Mononuclear cell (primary cell): Measurements from ENCODE around the gene IL1R2. TPM values are rescaled to one million over a fixed set of nuclear protein-coding genes. Genes with fewer than 3 reads are reported as not detected.

Experiments
- H3K27me3 ChIP-seq: 2 replicates; pipeline ENCODE4 v1.6.0; 2011; ENCODE audit warnings: low read length, control low read depth; ENCODE audit not compliant: insufficient read depth
- H3K4me1 ChIP-seq: 2 replicates; pipeline ENCODE4 v1.5.1; 2011; ENCODE audit warnings: mild to moderate bottlenecking, low read length, control low read depth; ENCODE audit not compliant: insufficient read depth
- H3K4me3 ChIP-seq: 2 replicates; pipeline ENCODE4 v1.5.1; 2011; ENCODE audit warnings: mild to moderate bottlenecking, low read length, moderate library complexity
- H3K9me3 ChIP-seq: 2 replicates; pipeline ENCODE4 v1.5.1; 2011; ENCODE audit warnings: low read depth, mild to moderate bottlenecking, control low read depth, low read length
- total RNA-seq: library from RNA; depleted of rRNA; stranded (reverse); fragments of >200 nt; gene quantifications from one replicate; pipeline ENCODE4 v1.2.3, GENCODE V29; 2012

The IL1R2 gene
- total RNA-seq, 1 donor: 1.4 TPM

GRCh38 chr2:101985101-101985792 lies 6.5 kb upstream of the IL1R2 start:
- Histone ChIP-seq H3K9me3 (no peaks in the 10 kb centered on the region), H3K27me3 (no peaks in the 10 kb centered on the region), H3K4me1 (peaks cover 25% of the 10 kb centered on the region), H3K4me3 (no peak overlapping the region)

DNA sequence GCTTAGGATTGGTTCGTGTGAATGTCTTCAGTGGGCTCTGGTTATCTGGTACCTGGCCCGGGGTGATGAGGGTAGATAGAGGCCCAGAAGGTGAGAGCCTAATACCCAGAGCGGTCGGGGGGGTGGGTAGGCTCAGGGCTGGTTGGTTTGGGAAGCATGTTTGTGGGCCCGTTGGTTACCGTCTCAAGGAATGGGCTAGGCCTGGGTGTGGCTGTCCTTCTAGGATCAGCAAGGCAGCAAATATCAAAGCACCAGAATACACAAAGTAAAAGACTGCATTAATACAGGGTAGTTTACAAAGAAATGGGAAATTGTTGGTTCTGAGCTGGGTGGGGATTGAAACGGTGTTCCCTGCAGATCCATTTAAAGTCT lies 6.0 kb upstream of the IL1R2 start:
- Histone ChIP-seq H3K27me3 (no peaks in the 10 kb centered on the region), H3K9me3 (no peaks in the 10 kb centered on the region), H3K4me1 (peaks cover 30% of the 10 kb centered on the region), H3K4me3 (no peak overlapping the region)

GRCh38 chr2:101986376-101986775 lies 5.4 kb upstream of the IL1R2 start:
- H3K4me1 ChIP-seq: peaks cover 36% of the 10 kb centered on the region
- H3K9me3 ChIP-seq: no peaks in the 10 kb centered on the region
- no peaks in the 10 kb centered on the region for H3K27me3 ChIP-seq
- H3K4me3 ChIP-seq: no peak overlapping the region

GRCh38 chr2:101986804-101987740 lies 4.7 kb upstream of the IL1R2 start:
- H3K27me3 ChIP-seq: no peaks in the 10 kb centered on the region
- no peak overlapping the region for H3K4me3 ChIP-seq
- no peaks in the 10 kb centered on the region for H3K9me3 ChIP-seq
- peaks cover 43% of the 10 kb centered on the region for H3K4me1 ChIP-seq

- Histone ChIP-seq H3K4me1 (peaks cover 45% of the 10 kb centered on the region), H3K9me3 (no peaks in the 10 kb centered on the region), H3K4me3 (no peak overlapping the region), H3K27me3 (no peaks in the 10 kb centered on the region)
Observed at GRCh38 chr2:101987832-101988231, 3.9 kb upstream of the IL1R2 start.

GRCh38 chr2:101988541-101988940 lies 3.2 kb upstream of the IL1R2 start:
- Histone ChIP-seq H3K27me3 (no peaks in the 10 kb centered on the region), H3K9me3 (no peaks in the 10 kb centered on the region), H3K4me1 (peaks cover 45% of the 10 kb centered on the region), H3K4me3 (no peak overlapping the region)

DNA sequence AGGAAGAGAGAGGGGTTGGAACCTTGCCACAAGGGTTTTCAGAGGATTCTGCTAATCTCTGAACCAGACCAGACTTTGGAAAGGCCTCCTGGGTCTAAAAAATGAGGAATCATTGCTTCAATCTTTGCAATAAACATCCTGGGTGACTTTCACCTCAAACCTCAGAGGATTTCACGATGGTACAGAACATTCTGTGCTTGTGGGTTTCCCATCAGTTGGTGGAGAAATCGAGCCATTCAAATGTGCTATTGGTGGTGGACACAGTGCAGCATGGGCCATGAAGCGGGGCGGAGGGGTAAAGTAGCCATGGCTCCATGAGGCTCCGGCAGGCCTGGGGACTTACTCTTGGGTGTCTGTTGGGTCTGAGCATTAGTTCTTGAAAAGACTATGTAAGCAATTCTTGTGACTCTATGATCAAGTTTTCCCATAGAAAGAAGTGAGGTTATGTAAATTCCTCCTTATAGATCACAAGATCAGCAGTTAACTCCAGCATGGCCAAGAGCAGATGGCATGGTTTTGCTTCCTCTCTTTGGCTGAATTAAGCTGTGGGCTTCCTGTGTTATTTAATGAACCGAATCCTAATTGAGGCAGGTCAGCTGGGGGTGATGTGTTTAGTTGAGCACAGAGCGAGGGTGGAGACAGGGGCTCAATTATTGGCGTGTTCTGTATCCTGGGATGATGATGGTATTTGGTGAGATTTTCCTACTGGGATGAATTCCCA lies 1.9 kb upstream of the IL1R2 start:
- H3K27me3 ChIP-seq: no peaks in the 10 kb centered on the region
- no peaks in the 10 kb centered on the region for H3K9me3 ChIP-seq
- peaks cover 45% of the 10 kb centered on the region for H3K4me1 ChIP-seq
- H3K4me3 ChIP-seq: no peak overlapping the region

DNA sequence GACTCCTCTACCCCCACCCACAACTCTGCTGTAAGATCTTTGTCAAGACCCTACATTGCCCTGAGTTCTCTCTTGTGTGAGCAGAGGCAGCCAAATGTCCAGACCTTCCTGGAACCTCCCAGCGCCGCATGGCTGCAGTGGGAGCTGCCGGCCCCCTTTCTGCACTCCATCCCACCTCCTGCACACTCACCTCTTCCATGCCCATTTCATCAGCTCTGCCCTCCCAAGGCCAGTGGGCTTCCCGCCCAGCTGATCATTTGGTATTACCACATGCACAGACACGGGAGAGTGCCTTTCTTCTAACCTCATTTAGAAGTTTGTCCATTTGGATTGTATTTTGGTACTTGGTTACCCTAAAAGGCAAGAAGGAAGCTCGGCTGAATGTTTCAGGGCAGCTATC lies 2.0 kb downstream of the IL1R2 start:
- Histone ChIP-seq H3K4me1 (peaks cover 32% of the 10 kb centered on the region), H3K9me3 (no peaks in the 10 kb centered on the region), H3K27me3 (no peaks in the 10 kb centered on the region), H3K4me3 (peak overlapping the region; percentile 25)

- H3K9me3 ChIP-seq: no peaks in the 10 kb centered on the region
- peaks cover 29% of the 10 kb centered on the region for H3K4me1 ChIP-seq
- H3K4me3 ChIP-seq: no peak overlapping the region
- H3K27me3 ChIP-seq: no peaks in the 10 kb centered on the region
Observed at GRCh38 chr2:101995019-101995418, 3.3 kb downstream of the IL1R2 start.

DNA sequence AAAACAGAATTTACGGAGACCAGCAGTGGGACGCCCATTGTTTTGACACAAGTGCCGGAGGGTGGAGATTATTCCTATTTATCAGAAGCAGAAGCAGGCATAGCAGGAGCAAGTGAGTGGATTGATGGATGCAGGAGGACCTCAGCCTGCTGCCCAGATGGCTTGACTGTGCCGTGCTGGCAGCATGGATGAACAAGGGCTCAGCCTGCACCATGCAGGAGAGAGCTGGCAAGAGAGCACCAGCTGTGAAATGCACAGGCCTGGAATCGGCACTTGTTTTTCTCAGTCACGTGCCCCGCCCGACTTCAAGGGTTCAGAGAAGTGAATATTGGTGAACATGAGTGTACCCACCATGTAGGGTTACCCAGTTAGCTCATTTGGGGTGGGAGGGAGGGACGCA lies 4.0 kb downstream of the IL1R2 start:
- H3K27me3 ChIP-seq: no peaks in the 10 kb centered on the region
- H3K9me3 ChIP-seq: no peaks in the 10 kb centered on the region
- no peak overlapping the region for H3K4me3 ChIP-seq
- H3K4me1 ChIP-seq: peaks cover 22% of the 10 kb centered on the region

GRCh38 chr2:101998556-101998895 lies 6.8 kb downstream of the IL1R2 start:
- H3K27me3 ChIP-seq: no peaks in the 10 kb centered on the region
- no peak overlapping the region for H3K4me3 ChIP-seq
- H3K4me1 ChIP-seq: peaks cover 7% of the 10 kb centered on the region
- no peaks in the 10 kb centered on the region for H3K9me3 ChIP-seq

- H3K4me1 ChIP-seq: peaks cover 7% of the 10 kb centered on the region
- H3K4me3 ChIP-seq: no peak overlapping the region
- no peaks in the 10 kb centered on the region for H3K27me3 ChIP-seq
- no peaks in the 10 kb centered on the region for H3K9me3 ChIP-seq
Observed at GRCh38 chr2:101998896-101999789, 7.4 kb downstream of the IL1R2 start.

DNA sequence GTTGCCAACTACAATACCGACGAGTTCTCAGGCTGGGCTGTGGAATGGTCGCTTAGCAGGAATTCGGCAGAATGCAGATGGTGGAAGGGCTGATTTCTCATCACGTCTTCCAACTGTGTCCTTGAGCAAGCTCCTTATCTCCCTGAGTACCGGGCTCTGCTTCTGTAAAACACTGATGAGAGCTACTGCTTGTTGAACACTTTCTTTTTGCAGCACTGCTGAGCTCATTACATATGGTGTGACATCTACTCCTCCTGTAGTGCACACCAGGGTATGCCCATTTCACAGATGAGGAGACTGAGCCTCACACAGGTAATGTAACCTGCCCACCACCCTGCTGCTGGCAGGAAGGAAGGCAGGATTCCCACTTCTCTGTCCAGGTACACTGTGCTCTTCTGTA lies 8.3 kb downstream of the IL1R2 start:
- Histone ChIP-seq H3K4me3 (no peak overlapping the region), H3K4me1 (peaks cover 14% of the 10 kb centered on the region), H3K9me3 (no peaks in the 10 kb centered on the region), H3K27me3 (no peaks in the 10 kb centered on the region)
